ENCODE measurements around the gene NKX2-3.

DNA sequence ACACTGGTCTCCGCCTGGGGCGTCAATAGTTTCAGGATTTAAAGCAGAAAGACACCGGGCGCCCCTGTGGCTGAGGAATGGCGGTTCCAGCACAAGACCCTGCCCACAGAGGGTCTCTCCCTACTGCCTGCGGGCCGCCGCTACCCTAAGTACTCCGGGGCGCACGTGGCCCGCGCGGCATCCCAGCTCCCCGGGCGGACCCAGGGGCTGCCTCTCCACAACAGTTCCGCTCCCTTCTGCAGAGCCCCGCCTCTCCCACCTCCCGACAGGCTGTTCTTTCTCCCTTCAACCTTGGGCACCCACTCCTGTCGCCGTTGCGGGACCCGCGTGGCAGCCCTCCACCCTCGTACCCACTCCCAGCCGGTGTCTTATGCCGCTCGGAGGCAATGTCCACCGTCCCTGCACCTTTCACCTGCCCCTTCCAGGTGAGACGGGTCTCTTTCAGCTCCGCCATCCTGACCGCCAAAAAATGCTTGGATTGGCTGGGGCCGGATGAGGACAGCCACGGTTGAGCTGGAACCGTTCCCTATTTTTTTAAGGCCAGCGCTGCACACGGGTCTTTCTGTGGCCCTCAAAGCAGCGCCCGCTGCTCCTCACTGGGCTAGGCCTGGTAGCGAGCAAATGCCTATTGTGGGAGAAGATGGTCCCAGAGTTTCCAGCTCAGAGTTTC, 1.6 kb upstream of the NKX2-3 start:
- TF ChIP-seq, protein P1, sequence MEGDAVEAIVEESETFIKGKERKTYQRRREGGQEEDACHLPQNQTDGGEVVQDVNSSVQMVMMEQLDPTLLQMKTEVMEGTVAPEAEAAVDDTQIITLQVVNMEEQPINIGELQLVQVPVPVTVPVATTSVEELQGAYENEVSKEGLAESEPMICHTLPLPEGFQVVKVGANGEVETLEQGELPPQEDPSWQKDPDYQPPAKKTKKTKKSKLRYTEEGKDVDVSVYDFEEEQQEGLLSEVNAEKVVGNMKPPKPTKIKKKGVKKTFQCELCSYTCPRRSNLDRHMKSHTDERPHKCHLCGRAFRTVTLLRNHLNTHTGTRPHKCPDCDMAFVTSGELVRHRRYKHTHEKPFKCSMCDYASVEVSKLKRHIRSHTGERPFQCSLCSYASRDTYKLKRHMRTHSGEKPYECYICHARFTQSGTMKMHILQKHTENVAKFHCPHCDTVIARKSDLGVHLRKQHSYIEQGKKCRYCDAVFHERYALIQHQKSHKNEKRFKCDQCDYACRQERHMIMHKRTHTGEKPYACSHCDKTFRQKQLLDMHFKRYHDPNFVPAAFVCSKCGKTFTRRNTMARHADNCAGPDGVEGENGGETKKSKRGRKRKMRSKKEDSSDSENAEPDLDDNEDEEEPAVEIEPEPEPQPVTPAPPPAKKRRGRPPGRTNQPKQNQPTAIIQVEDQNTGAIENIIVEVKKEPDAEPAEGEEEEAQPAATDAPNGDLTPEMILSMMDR (conservative IDR thresholded peaks at IDR 0.05; ENCODE audit: low read length): no peak
- TF ChIP-seq EZH2phosphoT487 (IDR thresholded peaks at IDR 0.05; ENCODE audit: borderline replicate concordance, low read depth, low read length): no peak

Measured in OCI-LY7 (cell line).